Measurements from ENCODE around the gene CDH13.

- TF ChIP-seq CTCF (conservative IDR thresholded peaks at IDR 0.05; ENCODE audit: low read depth in 2 of 2) (no peak), EZH2 (IDR thresholded peaks at IDR 0.05; ENCODE audit: low read depth, unreplicated experiment) (no peak), JUNB (IDR thresholded peaks at IDR 0.05; ENCODE audit: unreplicated experiment) (no peak), REST (IDR thresholded peaks at IDR 0.05; ENCODE audit: unreplicated experiment) (no peak), POLR2AphosphoS5 (IDR thresholded peaks at IDR 0.05; ENCODE audit: low read depth) (no peak), CREB1 (CRISPR knock-in tag; IDR thresholded peaks at IDR 0.05; ENCODE audit: low read depth) (no peak), EZH2phosphoT487 (IDR thresholded peaks at IDR 0.05; ENCODE audit: unreplicated experiment) (no peak), ZNF331 (CRISPR knock-in tag; IDR thresholded peaks at IDR 0.05; ENCODE audit: low read depth) (no peak), ZNF114 (CRISPR knock-in tag; IDR thresholded peaks at IDR 0.05) (no peak)
- TF ChIP-seq, protein P1, sequence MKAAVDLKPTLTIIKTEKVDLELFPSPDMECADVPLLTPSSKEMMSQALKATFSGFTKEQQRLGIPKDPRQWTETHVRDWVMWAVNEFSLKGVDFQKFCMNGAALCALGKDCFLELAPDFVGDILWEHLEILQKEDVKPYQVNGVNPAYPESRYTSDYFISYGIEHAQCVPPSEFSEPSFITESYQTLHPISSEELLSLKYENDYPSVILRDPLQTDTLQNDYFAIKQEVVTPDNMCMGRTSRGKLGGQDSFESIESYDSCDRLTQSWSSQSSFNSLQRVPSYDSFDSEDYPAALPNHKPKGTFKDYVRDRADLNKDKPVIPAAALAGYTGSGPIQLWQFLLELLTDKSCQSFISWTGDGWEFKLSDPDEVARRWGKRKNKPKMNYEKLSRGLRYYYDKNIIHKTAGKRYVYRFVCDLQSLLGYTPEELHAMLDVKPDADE (IDR thresholded peaks at IDR 0.05), result no peak
Measured at GRCh38 chr16:82638095-82638798, 11.5 kb downstream of the CDH13 start.

Data from GM23338 (cell line).